GM18502 (cell line): ENCODE data around the gene PNN.
"Not testable (repeated sequence)": the region's sequence is repeated elsewhere in the genome, so short reads cannot be mapped to it uniquely, and the experiment has no call there.

Experiments
- ATAC-seq: cut with Tn5 transposase; IDR thresholded peaks from one replicate; pipeline ENCODE4 v1.9.1; 2021; ENCODE audit warnings: mild to moderate bottlenecking; ENCODE audit not compliant: unreplicated experiment, poor library complexity

Gene PNN

GRCh38 chr14:39174560-39175444, at the start of gene PNN:
Gene PNN, plus strand, starts transcription at chr14:39175254. Its CDS starts 26 bp downstream, at chr14:39175280.
- peak; percentile 91 for ATAC-seq

DNA sequence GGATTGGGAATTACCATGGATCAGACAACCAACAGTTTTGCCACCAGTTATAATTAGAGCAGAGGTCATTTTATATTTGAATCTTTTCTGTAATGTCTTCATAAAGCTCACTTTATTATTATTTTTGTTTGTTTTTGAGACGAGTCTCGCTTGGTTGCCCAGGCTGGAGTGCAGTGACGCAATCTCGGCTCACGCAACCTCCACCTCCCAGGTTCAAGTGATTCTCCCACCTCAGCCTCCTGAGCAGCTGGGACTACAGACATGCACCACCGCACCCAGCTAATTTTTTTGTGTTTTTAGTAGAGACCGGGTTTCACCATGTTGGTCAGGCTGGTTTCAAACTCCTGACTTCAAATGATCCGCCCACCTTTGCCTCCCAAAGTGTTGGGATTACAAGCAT, 37.2 kb upstream of the PNN start:
- ATAC-seq = not testable (repeated sequence)

GRCh38 chr14:39138440-39138839, 36.6 kb upstream of the PNN start:
- ATAC-seq = no peak

DNA sequence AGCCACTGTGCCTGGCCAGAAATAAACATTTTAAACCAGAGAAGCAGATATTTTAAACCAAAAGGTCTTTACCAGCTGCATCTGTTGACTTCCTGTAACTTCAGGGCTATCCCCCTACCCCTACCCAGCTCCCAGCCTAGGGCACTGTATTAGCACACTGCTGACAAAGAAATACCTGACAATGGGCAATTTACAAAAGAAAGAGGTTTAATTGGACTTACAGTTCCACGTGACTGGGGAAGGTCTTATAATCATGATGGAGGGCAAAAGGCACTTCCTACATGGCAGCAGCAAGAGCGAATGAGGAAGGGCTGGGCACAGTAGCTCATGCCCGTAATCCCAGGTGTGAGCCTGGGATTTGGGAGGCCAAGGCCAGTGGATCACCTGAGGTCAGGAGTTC, 34.9 kb upstream of the PNN start:
- ATAC-seq = no peak

DNA sequence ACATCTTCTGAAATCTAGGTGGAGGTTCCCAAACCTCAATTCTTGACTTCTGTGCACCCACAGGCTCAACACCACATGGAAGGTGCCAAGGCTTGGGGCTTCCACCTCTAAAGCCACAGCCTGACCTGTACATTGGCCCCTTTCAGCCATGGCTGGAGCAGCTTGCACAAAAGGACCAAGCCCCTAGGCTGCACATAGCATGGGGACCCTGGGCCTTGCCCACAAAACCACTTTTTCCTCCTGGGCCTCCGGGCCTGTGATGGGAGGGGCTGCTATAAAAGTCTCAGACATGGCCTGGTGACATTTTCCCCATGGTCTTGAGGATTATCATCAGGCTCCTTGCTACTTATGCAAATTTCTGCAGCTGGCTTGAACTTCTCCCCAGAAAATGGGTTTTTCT, 33.4 kb upstream of the PNN start:
- ATAC-seq = not testable (repeated sequence)

- ATAC-seq = not testable (repeated sequence)
These were observed 31.8 kb upstream of the PNN start for GRCh38 chr14:39143226-39143625.

GRCh38 chr14:39145266-39145966, 29.6 kb upstream of the PNN start:
- ATAC-seq = no peak

- no peak for ATAC-seq
These were observed 20.4 kb upstream of the PNN start for GRCh38 chr14:39154594-39155189.

GRCh38 chr14:39157491-39157890, 17.6 kb upstream of the PNN start:
- ATAC-seq = no peak

DNA sequence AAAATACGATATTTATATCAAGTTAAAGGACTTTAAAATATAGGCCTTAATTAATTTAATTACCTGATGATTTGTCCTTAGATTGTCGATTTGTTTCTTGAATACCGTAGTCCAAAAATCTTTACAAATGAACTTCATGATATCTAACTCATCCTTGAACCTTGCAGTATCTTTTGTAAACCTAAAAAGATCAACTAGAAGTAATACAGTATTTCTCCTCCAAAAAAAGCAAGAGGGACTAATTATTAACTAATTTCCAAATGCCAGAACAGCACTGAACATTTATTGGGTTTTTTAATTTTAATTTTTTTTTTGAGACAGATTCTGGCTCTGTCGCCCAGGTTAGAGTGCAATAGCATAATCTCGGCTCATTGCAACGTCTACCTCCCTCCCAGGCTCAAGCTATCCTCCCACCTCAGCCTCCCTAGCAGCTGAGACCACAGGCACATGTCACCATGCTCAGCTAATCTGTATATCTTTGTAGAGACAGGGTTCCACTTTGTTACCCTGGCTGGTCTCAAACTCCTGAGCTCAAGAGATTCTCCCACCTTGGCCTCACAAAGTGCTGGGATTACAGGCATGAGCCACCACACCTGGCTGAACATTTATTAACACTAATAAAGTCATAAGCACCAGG, 16.7 kb upstream of the PNN start:
- ATAC-seq = no peak

DNA sequence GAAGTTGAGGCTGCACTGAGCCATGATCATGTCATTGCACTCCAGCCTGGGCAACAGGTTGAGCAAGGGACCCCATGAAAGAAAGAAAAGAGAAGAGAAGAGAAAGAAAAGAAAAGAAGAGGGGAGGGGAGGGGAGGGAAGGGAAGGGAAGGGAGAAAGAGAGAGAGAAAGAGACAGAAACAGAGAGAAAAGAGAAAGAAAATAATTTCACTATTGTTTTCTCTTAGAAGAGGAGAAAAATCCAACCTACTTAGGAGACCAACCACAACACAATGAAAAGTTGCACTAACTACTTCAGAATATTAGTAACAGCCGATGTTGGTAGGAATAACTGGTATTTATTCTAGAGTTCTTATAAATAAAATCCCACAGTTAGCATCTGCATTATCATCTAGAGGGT, 14.6 kb upstream of the PNN start:
- no peak for ATAC-seq

DNA sequence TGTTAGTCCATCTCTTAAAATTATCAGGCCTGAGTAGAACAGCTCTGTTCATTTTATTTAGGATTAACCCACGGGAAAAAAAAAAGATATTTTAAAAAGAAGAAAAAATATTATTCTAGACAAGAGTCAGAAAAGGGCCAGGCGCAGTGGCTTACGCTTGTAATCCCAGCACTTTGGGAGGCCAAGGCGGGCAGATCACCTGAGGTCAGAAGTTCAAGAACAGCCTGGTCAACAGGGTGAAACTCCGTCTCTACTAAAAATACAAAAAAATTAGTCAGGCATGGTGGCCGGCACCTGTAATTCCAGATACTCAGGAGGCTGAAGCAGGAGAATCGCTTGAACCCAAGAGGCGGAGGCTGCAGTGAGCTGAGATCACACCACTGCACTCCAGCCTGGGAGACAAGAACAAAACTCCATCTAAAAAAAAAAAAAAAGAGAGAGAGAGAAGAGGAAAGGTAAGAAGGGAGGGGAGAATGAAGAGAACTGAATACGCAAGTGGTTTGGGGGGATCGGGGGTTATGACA, 7.2 kb upstream of the PNN start:
- not testable (repeated sequence) for ATAC-seq

DNA sequence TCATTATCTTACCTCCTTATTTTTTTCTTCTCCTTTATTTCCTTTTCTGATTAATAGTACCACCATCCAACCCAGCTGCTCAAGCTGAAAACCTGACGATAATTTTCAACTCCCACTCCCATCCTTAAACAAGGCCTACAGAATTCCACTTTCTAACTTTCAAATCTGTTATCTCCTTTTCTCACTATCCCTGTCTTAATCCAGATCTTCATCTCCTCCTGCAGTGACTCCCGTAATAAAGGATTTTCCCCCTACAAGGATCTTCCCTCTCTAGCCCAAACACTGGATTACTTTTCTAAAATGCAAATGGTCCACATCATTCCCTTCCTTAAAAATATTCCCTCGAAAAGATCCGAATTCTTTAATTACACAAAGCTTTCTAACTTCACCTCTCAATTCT, 6.5 kb upstream of the PNN start:
- no peak for ATAC-seq

DNA sequence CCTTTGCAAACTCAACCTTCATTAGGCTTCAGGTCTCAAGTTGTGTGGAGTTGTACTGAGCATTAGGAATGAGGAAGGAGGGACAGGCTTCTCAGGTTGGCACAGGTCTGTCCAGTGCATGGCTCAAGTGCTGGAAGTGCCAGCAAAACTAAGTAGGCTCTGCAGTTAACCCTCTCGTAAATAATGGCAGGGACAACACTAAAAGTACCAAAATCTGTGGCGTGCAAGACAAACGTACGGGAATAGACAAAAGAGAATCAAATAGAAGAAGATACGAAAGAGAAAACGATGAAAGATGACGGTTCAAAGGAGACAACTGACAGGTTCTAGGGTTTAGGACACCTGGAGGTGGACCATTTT, 5.5 kb upstream of the PNN start:
- ATAC-seq = peak; percentile 7

- no peak for ATAC-seq
These were observed 1.9 kb upstream of the PNN start for GRCh38 chr14:39173198-39173597.

DNA sequence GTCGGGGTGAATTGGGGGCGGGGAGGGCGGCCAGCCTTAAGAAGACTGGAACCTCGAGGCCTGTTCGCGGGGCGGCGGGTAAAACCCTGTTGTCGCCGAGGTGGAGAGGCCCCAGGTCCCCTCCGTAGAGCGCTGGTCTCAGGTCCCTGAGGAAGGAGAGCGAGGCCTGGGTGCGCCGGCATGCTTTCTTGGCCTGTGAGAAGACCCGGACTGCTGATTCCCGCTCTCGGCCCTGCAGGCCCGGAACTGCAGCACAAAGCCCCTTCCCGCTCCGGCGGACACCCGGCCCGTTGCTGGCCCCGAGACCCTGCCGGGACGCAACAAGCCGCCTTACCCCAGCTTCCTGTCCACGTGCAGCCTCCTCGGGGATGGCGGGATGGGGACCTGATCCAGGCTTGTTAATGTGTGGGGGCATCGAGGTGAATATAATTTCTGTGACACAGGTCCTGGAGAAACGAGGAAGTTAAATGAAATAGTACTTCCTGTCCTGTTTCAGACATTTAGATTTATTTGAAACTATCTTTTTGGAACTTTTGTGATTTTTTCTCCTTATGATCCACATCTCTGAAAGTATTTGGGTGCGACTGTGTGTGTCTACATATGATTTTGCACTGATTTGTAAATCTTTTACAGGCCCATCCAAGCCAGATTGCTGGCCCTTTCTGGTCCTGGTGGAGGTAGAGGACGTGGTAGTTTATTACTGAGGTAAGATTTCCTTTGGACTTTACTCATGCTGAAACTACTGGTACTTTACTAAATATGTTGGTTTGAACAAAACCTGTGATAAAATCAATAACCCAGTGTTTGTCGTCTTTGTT, 600 bp downstream of the PNN start:
- peak; percentile 14 for ATAC-seq

GRCh38 chr14:39176263-39177167, 1.5 kb downstream of the PNN start:
- no peak for ATAC-seq

DNA sequence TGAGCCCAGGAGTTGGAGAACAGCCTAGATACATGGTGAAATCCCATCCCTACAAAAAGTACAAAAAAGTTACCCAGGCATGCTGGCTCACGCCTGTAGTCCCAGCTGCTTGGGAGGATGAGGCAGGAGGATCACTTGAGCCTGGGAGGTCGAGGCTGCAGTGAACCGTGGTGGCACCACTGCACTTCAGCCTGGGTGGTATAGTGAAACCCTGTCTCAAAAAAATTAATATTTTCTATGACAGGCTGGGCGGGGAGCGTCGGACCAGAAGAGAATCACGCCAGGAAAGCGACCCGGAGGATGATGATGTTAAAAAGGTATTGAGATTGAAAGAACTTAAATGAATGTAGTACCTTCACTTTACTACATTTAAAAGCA, 2.1 kb downstream of the PNN start:
- ATAC-seq = no peak

DNA sequence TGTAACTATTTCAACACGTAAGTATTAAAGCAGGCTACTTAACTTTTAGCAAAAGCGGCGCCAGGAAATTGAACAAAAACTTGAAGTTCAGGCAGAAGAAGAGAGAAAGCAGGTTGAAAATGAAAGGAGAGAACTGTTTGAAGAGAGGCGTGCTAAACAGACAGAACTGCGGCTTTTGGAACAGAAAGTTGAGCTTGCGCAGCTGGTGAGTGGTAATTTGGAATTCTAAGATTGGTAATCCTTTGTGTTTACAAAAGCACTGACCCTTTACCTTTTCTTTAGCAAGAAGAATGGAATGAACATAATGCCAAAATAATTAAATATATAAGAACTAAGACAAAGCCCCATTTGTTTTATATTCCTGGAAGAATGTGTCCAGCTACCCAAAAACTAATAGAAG, 4.0 kb downstream of the PNN start:
- ATAC-seq = no peak
